K562 (cell line): ENCODE measurements around the gene NR2C2AP. TPM values are rescaled to one million over a fixed set of nuclear protein-coding genes. Genes with fewer than 3 reads are reported as not detected.

Source experiments
- ATF2 ChIP-seq: sonication (generic); formaldehyde crosslinking; IDR thresholded peaks from 2 replicates; pipeline ENCODE4 v1.8.1; 2022; ENCODE audit warnings: missing genetic modification reagents
- E2F6 ChIP-seq, 2 experiments: IDR thresholded peaks; 2 replicates each; pipeline ENCODE4 v1.6.1; 2011; ENCODE audit warnings: borderline replicate concordance in 1 of 2, control low read depth in 1 of 2, low read depth in 1 of 2, low read length in 1 of 2, mild to moderate bottlenecking in 1 of 2, mixed read lengths in 1 of 2, moderate library complexity in 1 of 2; ENCODE audit not compliant: insufficient read depth in 1 of 2, insufficient read length in 1 of 2, poor library complexity in 1 of 2, severe bottlenecking in 1 of 2; ENCODE audit errors: extremely low read depth in 1 of 2
- ETV6 ChIP-seq, 3 experiments: fragments of 150-350 bp in 1 of 3; sonication (generic) in 1 of 3; formaldehyde crosslinking in 1 of 3; IDR thresholded peaks; 2 replicates each; pipeline versions ENCODE4 v1.6.1 to v1.8.0; 2014 to 2022; ENCODE audit warnings: borderline replicate concordance in 2 of 3, low read depth in 2 of 3, antibody characterized with exemption in 1 of 3, low read length in 1 of 3, mild to moderate bottlenecking in 1 of 3, missing genetic modification reagents in 1 of 3
- GABPB2 ChIP-seq: fragments of 250-450 bp; sonication (Bioruptor Pico); conservative IDR thresholded peaks from 2 replicates; pipeline ENCODE4 v1.5.1; 2021; ENCODE audit warnings: mild to moderate bottlenecking
- HNRNPH1 ChIP-seq: fragments of 200-400 bp; formaldehyde crosslinking; optimal IDR thresholded peaks from 2 replicates; pipeline ENCODE3; 2017; ENCODE audit warnings: low read depth, mild to moderate bottlenecking, low read length, moderate library complexity
- KDM4B ChIP-seq, 2 experiments: fragments of 450-650 bp in 1 of 2; sonication (generic) in 1 of 2; IDR thresholded peaks; 2 replicates each; pipeline ENCODE4 v1.6.1; 2016 to 2017; ENCODE audit warnings: borderline replicate concordance in 2 of 2, antibody characterized with exemption in 1 of 2, low read depth in 1 of 2, mild to moderate bottlenecking in 1 of 2
- MEIS2 ChIP-seq: fragments of 450-650 bp; IDR thresholded peaks from 2 replicates; pipeline ENCODE4 v1.6.1; 2014; ENCODE audit warnings: mild to moderate bottlenecking; ENCODE audit not compliant: partially characterized antibody
- PHB2 ChIP-seq: fragments of 450-650 bp; IDR thresholded peaks from 2 replicates; pipeline ENCODE4 v1.6.1; 2017; ENCODE audit warnings: low read depth
- RBFOX2 ChIP-seq: fragments of 200-400 bp; formaldehyde crosslinking; IDR thresholded peaks from 2 replicates; pipeline ENCODE4 v1.6.1; 2017; ENCODE audit warnings: low read depth, mild to moderate bottlenecking, low read length, moderate library complexity
- SUPT5H ChIP-seq: fragments of 450-650 bp; IDR thresholded peaks from 2 replicates; pipeline ENCODE4 v1.6.1; 2016
- TAL1 ChIP-seq: fragments of 450-650 bp; IDR thresholded peaks from 2 replicates; pipeline ENCODE4 v1.6.1; 2016; ENCODE audit warnings: mild to moderate bottlenecking
- TBL1XR1 ChIP-seq, 2 experiments: IDR thresholded peaks; 2 replicates each; pipeline ENCODE4 v1.6.1; 2012; ENCODE audit warnings: improper control_type of control experiment in 2 of 2, low read length in 2 of 2, mild to moderate bottlenecking in 1 of 2
- THRAP3 ChIP-seq: fragments of 450-650 bp; IDR thresholded peaks from 2 replicates; pipeline ENCODE4 v1.6.1; 2016; ENCODE audit warnings: mild to moderate bottlenecking, inconsistent platforms, borderline replicate concordance
- ZBTB7A ChIP-seq: IDR thresholded peaks from 2 replicates; pipeline ENCODE4 v1.6.1; 2011; ENCODE audit warnings: low read depth, mild to moderate bottlenecking, low read length, moderate library complexity, borderline replicate concordance; ENCODE audit not compliant: control insufficient read depth
- ZNF408 ChIP-seq: fragments of 250-450 bp; sonication (Bioruptor Pico); IDR thresholded peaks from 2 replicates; pipeline ENCODE4 v1.4.0; 2020; ENCODE audit warnings: low read depth, mild to moderate bottlenecking, moderate library complexity
- ZNF507 ChIP-seq: conservative IDR thresholded peaks from 2 replicates; pipeline ENCODE4 v1.6.1; 2017; ENCODE audit warnings: missing genetic modification characterization, missing compliant biosample characterization
- ZNF57 ChIP-seq: fragments of 450-650 bp; formaldehyde crosslinking; IDR thresholded peaks from 2 replicates; pipeline ENCODE4 v1.4.0; 2020; ENCODE audit warnings: mild to moderate bottlenecking, moderate library complexity
- ZNF644 ChIP-seq: fragments of 200-800 bp; sonication (Bioruptor generic); IDR thresholded peaks from 2 replicates; pipeline ENCODE4 v1.6.1; 2016; ENCODE audit warnings: low read depth, missing genetic modification characterization, missing compliant biosample characterization
- polyA plus RNA-seq, 8 experiments: library from polyadenylated mRNA; depleted of rRNA in 4 of 8; stranded (reverse) in 5 of 8; unstranded in 3 of 8; fragments of >200 nt; fragmentation: Nextera tagmentation in 2 of 8; fragmentation: Illumina TruSeq in 1 of 8; extraction: Ambion mirVana in 2 of 8; extraction: Trizol in 1 of 8; gene quantifications; 2 replicates each; pipeline versions ENCODE4 v1.2.1 to v1.2.3, GENCODE V29; 2011 to 2014; ENCODE audit warnings: inconsistent platforms in 1 of 8, missing spikeins in 1 of 8
- total RNA-seq, 7 experiments: library from RNA; depleted of rRNA in 6 of 7; stranded (reverse); fragments of >200 nt in 6 of 7; fragmentation: Illumina TruSeq in 2 of 7; extraction: Trizol in 2 of 7; gene quantifications; 2 replicates each; pipeline versions ENCODE4 v1.2.1 to v1.2.3, GENCODE V29; 2011 to 2021; ENCODE audit warnings: low replicate concordance in 1 of 7
- TF ChIP-seq, protein P1 (sequence below): sonication (generic); formaldehyde crosslinking; IDR thresholded peaks from 2 replicates; pipeline ENCODE4 v1.8.1; 2023; ENCODE audit warnings: mild to moderate bottlenecking, missing genetic modification reagents
- TF ChIP-seq, protein P2 (sequence below): sonication (generic); formaldehyde crosslinking; IDR thresholded peaks from 2 replicates; pipeline ENCODE4 v1.8.0; 2023; ENCODE audit warnings: mild to moderate bottlenecking, missing genetic modification reagents

The NR2C2AP gene
- total and polyA plus RNA-seq, 9 of the 15 experiments (the other 6 are each of a cell fraction or from before 2014, with no cell fraction given), result 23.7 to 77.4 (median 32.4) TPM

DNA sequence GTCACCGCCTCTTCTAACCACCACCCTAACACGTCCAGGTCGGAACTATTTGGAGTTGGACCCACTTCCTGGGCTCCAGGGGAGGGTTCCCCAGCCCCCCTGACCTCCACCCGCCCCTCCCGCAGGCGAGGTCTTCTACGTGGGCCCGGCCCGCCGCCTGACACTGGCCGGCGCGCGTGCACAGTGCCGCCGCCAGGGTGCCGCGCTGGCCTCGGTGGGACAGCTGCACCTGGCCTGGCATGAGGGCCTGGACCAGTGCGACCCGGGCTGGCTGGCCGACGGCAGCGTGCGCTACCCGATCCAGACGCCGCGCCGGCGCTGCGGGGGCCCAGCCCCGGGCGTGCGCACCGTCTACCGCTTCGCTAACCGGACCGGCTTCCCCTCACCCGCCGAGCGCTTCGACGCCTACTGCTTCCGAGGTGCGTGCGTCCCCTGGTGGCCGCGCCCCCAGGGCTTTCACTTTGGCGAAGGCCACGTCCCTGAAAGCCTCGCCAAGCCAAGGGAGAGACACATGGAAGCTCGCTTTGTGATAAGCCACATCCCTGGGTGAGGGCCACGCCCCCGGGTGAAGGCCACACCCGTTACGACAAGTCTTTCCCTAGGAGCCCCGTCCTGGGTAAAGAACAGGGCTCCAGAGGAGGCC is 21.8 kb upstream of the NR2C2AP start (continued):
- no peak; the same call in 1 of the 2 replicates for TF ChIP-seq ATF2
- TF ChIP-seq ETV6 (IDR thresholded peaks at IDR 0.05; ENCODE audit: borderline replicate concordance in 1 of 2, low read depth in 2 of 2, low read length in 1 of 2), result no peak
- TF ChIP-seq ETV6 (CRISPR knock-in tag; IDR thresholded peaks at IDR 0.05; ENCODE audit: borderline replicate concordance), result peak; percentile 96; the same call in 1 of the 2 replicates
- TF ChIP-seq E2F6 (IDR thresholded peaks at IDR 0.05; ENCODE audit: borderline replicate concordance in 1 of 2, extremely low read depth in 1 of 2, insufficient read depth in 1 of 2, insufficient read length in 1 of 2, low read depth in 1 of 2, low read length in 1 of 2, poor library complexity in 1 of 2, severe bottlenecking in 1 of 2), result peak; percentile 94 to 96
- TF ChIP-seq TAL1, result no peak
- no peak for TF ChIP-seq THRAP3
- no peak for TF ChIP-seq KDM4B (IDR thresholded peaks at IDR 0.05; ENCODE audit: borderline replicate concordance in 2 of 2, low read depth in 1 of 2)
- no peak for TF ChIP-seq HNRNPH1
- TF ChIP-seq GABPB2, result no peak
- peak; percentile 42; the same call in 1 of the 2 replicates for TF ChIP-seq ZBTB7A
- TF ChIP-seq ZNF507 (tag), result no peak
- no peak for TF ChIP-seq ZNF644 (tag)
- TF ChIP-seq TBL1XR1 (IDR thresholded peaks at IDR 0.05; ENCODE audit: low read length in 2 of 2), result no peak
- TF ChIP-seq ZNF408 (CRISPR knock-in tag), result no peak
- TF ChIP-seq RBFOX2, result peak; percentile 85
- TF ChIP-seq MEIS2, result no peak
- TF ChIP-seq PHB2, result no peak
- TF ChIP-seq, protein P1, sequence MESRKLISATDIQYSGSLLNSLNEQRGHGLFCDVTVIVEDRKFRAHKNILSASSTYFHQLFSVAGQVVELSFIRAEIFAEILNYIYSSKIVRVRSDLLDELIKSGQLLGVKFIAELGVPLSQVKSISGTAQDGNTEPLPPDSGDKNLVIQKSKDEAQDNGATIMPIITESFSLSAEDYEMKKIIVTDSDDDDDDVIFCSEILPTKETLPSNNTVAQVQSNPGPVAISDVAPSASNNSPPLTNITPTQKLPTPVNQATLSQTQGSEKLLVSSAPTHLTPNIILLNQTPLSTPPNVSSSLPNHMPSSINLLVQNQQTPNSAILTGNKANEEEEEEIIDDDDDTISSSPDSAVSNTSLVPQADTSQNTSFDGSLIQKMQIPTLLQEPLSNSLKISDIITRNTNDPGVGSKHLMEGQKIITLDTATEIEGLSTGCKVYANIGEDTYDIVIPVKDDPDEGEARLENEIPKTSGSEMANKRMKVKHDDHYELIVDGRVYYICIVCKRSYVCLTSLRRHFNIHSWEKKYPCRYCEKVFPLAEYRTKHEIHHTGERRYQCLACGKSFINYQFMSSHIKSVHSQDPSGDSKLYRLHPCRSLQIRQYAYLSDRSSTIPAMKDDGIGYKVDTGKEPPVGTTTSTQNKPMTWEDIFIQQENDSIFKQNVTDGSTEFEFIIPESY, result peak; percentile 91; the same call in 1 of the 2 replicates
- TF ChIP-seq, protein P2, sequence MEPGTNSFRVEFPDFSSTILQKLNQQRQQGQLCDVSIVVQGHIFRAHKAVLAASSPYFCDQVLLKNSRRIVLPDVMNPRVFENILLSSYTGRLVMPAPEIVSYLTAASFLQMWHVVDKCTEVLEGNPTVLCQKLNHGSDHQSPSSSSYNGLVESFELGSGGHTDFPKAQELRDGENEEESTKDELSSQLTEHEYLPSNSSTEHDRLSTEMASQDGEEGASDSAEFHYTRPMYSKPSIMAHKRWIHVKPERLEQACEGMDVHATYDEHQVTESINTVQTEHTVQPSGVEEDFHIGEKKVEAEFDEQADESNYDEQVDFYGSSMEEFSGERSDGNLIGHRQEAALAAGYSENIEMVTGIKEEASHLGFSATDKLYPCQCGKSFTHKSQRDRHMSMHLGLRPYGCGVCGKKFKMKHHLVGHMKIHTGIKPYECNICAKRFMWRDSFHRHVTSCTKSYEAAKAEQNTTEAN (CRISPR knock-in tag), result 0 out of 2 replicates have a peak, but pooled peaks have one; percentile 68
- TF ChIP-seq SUPT5H, result no peak
- no peak for TF ChIP-seq ZNF57 (CRISPR knock-in tag)
